ENCODE results near the gene NCOA5.
"Not testable (repeated sequence)": the region's sequence is repeated elsewhere in the genome, so short reads cannot be mapped to it uniquely, and the experiment has no call there.

The NCOA5 gene

DNA sequence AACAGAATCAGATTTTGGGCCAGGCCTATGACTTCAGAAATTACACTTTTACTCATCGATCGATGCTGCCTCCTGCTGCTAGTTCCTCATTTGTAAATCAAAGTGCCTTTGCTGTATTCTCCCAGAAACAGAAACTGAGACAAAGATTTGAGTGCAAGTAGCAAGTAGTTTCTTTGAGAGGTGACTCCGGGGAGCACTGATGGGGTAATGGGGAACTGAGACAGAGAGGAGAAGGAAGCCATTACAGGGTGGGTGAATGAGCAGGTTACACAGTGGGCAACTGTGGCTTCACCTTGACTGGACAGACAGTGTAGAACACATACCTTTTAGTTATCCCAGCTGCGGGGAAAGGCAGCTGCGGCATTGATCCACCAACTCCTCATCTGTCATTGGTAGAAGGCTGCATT is 18.7 kb upstream of the NCOA5 start:
- H3K4me3 ChIP-seq (ENCODE audit: control insufficient read depth, low read depth, low read length) = no peak overlapping the region
- TF ChIP-seq, protein P1, sequence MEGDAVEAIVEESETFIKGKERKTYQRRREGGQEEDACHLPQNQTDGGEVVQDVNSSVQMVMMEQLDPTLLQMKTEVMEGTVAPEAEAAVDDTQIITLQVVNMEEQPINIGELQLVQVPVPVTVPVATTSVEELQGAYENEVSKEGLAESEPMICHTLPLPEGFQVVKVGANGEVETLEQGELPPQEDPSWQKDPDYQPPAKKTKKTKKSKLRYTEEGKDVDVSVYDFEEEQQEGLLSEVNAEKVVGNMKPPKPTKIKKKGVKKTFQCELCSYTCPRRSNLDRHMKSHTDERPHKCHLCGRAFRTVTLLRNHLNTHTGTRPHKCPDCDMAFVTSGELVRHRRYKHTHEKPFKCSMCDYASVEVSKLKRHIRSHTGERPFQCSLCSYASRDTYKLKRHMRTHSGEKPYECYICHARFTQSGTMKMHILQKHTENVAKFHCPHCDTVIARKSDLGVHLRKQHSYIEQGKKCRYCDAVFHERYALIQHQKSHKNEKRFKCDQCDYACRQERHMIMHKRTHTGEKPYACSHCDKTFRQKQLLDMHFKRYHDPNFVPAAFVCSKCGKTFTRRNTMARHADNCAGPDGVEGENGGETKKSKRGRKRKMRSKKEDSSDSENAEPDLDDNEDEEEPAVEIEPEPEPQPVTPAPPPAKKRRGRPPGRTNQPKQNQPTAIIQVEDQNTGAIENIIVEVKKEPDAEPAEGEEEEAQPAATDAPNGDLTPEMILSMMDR (IDR thresholded peaks at IDR 0.05; ENCODE audit: control insufficient read depth, insufficient read depth, low read depth, low read length, missing control alignments) = no peak
- DNase-seq (ENCODE audit: low read depth) = no peak

DNA sequence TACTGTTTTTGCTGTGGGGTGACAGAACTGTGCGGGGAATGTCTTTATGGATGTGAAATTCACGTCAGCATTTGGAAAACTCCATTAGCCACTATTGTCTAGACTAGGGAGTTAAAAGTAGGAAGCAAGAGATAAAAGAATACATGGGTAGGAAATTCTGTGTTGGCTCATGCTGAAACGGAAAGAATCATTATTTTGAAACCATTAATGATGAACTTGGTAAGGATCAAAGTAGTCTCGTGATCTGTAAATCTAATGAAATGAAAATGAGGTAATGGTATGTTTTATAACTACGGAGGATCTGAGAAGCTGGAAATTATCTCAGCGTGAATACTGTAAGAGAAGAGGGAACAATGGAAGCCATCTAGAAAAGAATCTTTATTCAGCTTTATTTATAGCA is 17.3 kb upstream of the NCOA5 start:
- TF ChIP-seq, protein P1 (IDR thresholded peaks at IDR 0.05; ENCODE audit: control insufficient read depth, insufficient read depth, low read depth, low read length, missing control alignments) = no peak
- H3K4me3 ChIP-seq (ENCODE audit: control insufficient read depth, low read depth, low read length) = no peak overlapping the region
- DNase-seq (ENCODE audit: low read depth) = no peak

DNA sequence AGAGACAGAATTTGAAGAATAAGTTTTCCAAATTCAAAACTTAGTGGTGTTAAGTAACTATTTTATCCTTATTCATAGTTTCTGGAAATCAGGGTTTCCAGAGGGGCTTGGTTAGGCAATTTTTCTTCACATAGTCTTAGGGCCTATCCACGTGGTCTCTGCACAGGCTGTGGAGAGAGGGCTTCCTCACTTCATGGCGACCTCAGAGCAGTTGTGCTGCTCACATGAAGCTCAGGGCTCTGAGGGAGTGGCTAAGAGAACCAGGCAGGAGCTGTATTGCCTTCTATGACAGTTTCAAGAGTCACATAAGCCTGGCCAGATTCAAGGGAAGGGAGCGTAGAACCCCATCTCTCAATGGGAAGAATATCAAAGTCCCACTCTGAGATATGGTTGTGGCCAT is 14.5 kb upstream of the NCOA5 start:
- no peak for DNase-seq (ENCODE audit: low read depth)
- TF ChIP-seq, protein P1 (IDR thresholded peaks at IDR 0.05; ENCODE audit: control insufficient read depth, insufficient read depth, low read depth, low read length, missing control alignments) = no peak
- H3K4me3 ChIP-seq (ENCODE audit: control insufficient read depth, low read depth, low read length) = no peak overlapping the region

DNA sequence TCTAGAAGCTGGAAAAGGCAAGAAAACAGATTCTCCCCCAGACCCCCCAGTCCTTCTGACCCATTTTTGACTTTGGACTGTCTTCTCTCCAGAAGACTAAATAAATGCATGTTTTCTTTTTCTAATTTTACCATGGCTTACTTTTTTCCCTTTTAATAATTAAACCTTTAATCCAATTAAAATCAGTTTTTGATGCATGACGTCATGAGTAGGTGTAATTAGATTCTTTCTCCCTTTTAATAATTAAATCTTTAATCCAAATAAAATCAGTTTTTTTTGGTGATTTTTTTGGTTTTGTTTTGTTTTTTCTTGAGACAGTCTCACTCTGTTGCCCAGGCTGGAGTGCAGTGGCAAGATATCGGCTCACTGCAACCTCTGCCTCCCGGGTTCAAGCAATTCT is 13.2 kb upstream of the NCOA5 start:
- no peak for DNase-seq (ENCODE audit: low read depth)
- TF ChIP-seq, protein P1 (IDR thresholded peaks at IDR 0.05; ENCODE audit: control insufficient read depth, insufficient read depth, low read depth, low read length, missing control alignments) = no peak
- no peak overlapping the region for H3K4me3 ChIP-seq (ENCODE audit: control insufficient read depth, low read depth, low read length)

DNA sequence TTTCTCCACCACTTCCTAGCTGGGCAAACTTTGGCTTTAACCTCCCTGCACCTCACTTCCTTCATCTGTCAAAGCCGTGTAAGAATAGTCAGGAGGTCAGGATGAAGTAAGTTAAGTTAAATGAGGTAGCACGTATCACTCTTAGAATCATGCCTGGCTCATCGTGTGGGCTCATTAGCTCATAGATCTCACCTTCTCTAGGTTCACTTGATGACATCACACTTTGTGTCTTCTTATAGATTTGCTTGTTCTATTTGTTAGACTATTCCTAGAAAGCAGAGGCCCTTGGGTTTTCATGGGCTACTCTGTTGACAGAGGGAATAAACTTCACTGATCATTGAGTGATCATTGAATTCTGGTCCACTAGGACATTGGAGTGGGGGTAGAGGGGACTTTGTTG is 12.2 kb upstream of the NCOA5 start:
- TF ChIP-seq, protein P1 (IDR thresholded peaks at IDR 0.05; ENCODE audit: control insufficient read depth, insufficient read depth, low read depth, low read length, missing control alignments) = no peak
- H3K4me3 ChIP-seq (ENCODE audit: control insufficient read depth, low read depth, low read length) = no peak overlapping the region
- no peak for DNase-seq (ENCODE audit: low read depth)

DNA sequence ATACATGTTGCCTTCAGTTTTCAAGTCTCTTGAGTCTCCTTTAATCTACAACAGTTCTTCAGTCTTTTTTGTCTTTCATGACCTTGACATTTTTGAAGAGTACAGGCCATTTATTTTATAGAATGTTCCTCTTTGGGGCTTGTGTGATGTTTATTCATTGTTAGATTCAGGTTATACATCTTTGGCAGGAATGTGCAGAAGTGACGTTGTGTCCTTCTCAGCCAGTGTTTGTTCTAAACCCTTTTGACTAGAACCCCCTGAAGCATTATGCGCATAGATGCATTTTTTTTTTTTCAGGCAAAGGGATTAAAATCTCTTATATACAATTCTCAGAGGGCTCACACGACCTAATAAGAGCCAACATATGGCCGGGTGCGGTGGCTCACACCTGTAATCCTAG is 11.2 kb upstream of the NCOA5 start:
- no peak overlapping the region for H3K4me3 ChIP-seq (ENCODE audit: control insufficient read depth, low read depth, low read length)
- DNase-seq (ENCODE audit: low read depth) = no peak
- TF ChIP-seq, protein P1 (IDR thresholded peaks at IDR 0.05; ENCODE audit: control insufficient read depth, insufficient read depth, low read depth, low read length, missing control alignments) = no peak

DNA sequence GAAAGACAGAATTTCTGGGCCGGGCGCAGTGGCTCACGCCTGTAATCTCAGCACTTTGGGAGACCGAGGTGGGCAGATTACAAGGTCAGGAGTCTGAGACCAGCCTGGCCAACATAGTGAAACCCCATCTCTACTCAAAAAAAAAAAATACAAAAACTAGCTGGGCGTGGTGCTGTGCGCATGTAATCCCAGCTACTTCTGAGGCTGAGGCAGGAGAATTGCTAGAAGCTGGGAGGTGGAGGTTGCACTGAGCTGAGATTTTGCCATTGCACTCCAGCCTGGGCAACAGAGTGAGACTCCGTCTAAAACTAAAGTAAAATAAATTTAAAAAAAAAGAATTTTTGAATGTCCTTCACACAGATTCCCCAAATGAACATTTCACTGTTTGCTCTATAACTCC is 10.7 kb upstream of the NCOA5 start:
- DNase-seq (ENCODE audit: low read depth); H3K4me3 ChIP-seq (ENCODE audit: control insufficient read depth, low read depth, low read length): not testable (repeated sequence)
